Hepatocyte (in vitro differentiated cells): Measurements from ENCODE around the gene ZFPM1.

Source experiments
- EZH2 ChIP-seq: fragments of 200-600 bp; sonication (generic); IDR thresholded peaks from 2 replicates; pipeline ENCODE4 v1.6.1; 2016; ENCODE audit warnings: antibody characterized with exemption, mild to moderate bottlenecking, borderline replicate concordance
- TF ChIP-seq, protein P1 (sequence below): fragments of 200-600 bp; sonication (generic); IDR thresholded peaks from 2 replicates; pipeline ENCODE4 v1.5.1; 2016; ENCODE audit warnings: antibody characterized with exemption, mild to moderate bottlenecking; ENCODE audit not compliant: poor library complexity

DNA sequence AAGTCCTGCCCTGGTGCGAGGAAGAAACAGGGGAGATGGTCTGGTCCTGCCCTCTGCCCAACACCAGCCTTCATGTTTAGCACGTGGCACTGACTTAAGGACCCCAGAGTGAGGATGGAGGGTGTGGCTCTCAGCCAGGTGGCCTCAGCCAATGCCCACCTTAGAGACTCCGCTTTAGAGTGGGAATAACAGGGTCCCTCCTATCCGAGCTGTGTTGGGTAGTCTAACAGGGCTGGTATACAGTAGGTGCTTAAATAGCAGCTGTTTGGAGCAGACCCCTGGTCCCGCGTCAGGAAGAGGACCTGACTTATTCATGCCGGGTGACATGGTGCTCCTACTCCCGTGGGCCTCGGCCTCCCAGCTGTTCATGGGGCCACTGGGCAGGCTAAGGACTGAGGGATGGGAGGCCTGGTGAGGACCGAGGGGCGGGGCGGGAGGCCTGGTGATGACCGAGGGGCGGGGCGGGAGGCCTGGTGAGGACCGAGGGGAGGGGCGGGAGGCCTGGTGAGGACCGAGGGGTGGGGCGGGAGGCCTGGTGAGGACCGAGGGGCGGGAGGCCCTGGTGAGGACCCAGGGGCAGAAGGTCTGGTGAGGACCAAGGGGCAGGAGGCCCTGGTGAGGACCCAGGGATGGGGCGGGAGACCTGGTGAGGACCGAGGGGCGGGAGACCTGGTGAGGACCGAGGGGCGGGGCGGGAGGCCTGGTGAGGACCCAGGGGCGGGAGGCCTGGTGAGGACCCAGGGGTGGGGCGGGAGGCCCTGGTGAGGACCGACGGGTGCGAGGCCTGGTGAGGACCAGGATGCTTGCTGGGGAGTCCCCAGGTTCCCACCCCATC lies 7.6 kb downstream of the ZFPM1 start:
- TF ChIP-seq EZH2, result no peak
- TF ChIP-seq, protein P1, sequence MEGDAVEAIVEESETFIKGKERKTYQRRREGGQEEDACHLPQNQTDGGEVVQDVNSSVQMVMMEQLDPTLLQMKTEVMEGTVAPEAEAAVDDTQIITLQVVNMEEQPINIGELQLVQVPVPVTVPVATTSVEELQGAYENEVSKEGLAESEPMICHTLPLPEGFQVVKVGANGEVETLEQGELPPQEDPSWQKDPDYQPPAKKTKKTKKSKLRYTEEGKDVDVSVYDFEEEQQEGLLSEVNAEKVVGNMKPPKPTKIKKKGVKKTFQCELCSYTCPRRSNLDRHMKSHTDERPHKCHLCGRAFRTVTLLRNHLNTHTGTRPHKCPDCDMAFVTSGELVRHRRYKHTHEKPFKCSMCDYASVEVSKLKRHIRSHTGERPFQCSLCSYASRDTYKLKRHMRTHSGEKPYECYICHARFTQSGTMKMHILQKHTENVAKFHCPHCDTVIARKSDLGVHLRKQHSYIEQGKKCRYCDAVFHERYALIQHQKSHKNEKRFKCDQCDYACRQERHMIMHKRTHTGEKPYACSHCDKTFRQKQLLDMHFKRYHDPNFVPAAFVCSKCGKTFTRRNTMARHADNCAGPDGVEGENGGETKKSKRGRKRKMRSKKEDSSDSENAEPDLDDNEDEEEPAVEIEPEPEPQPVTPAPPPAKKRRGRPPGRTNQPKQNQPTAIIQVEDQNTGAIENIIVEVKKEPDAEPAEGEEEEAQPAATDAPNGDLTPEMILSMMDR, result no peak
